HG03457 (cell line): Measurements from ENCODE around the gene KCNT1.

Experiments
- ATAC-seq: cut with Tn5 transposase; IDR thresholded peaks from one replicate; pipeline ENCODE4 v1.9.1; 2021; ENCODE audit warnings: moderate number of reproducible peaks; ENCODE audit not compliant: unreplicated experiment

Gene KCNT1

DNA sequence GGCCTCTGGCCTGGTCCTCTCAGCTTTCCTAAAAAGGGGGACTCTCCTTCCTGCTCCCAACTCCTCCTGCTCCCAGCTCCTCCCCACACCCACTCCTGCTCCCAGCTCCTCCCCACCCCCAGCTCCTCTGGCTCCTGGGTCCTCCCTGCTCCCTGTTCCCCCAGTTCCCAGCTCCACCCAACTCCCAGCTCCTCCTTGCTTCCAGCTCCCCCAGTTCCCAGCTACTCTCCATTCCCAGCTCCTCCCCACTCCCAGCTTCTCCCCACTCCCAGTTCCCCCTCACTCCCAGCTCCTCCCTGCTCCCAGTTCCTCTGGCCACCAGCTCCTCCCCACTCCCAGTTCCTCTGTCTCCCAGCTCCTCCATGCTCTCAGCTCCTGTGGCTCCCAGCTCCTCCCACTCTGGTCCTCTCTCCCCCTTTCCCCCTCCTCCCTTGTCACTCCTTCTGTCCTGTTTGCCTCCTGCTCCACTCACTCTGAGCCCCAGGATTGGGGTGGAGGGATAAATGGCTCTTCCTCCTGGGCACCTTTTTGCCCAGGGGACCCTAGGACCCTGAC lies 75.7 kb downstream of the KCNT1 start:
- no peak for ATAC-seq

DNA sequence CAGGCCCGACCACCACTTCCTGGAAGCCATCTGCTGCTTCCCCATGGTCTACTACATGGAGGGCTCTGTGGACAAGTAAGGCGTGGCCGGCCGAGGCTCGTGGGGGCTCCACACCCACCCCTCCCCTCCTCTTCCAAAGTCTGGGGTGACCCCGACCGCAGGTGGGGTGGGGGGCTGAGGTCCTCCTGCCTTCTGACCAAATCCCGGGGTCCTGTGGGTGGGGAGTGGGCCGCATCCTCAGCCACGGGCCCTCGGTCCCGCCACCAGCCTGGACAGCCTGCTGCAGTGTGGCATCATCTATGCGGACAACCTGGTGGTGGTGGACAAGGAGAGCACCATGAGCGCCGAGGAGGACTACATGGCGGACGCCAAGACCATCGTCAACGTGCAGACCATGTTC lies 76.4 kb downstream of the KCNT1 start:
- ATAC-seq, result no peak

DNA sequence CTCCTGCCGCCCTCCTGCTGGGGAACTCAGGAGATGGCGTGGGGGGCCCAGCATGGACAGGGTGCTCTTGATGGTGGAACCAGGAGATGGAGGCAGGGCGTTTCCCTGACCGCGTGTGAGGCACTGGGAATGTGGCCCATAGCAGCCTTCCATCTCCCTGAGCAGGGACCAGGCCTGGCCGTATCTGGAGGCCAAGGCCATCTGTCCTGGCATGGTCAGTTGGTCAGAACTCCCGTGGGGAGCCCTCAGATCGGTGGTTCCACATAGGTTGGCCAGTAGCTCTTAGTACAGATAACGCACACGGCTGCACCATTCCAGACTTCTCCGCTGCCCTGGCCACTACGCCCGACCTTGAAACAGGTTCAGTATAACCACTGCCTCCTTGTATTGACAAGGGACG lies 77.6 kb downstream of the KCNT1 start:
- ATAC-seq, result no peak

DNA sequence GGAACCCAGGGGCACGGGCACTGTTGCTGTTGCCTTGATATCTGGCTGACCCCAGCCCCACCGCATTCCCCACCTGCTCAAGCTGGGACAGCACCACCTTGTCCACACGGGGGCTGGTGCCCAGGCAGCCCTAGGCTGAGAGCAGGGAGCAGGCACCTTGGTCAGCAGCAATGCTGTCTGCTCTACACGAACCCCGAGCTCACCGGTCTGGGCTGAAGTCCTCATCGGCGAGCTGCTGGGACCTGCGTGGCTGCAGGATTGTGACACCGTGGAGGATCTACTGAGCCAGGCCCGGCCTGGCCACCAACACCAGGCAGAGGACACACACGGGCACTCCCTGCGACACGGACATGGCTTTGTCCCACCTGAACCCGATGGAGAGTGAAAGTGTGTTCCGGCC lies 78.1 kb downstream of the KCNT1 start:
- ATAC-seq, result no peak

DNA sequence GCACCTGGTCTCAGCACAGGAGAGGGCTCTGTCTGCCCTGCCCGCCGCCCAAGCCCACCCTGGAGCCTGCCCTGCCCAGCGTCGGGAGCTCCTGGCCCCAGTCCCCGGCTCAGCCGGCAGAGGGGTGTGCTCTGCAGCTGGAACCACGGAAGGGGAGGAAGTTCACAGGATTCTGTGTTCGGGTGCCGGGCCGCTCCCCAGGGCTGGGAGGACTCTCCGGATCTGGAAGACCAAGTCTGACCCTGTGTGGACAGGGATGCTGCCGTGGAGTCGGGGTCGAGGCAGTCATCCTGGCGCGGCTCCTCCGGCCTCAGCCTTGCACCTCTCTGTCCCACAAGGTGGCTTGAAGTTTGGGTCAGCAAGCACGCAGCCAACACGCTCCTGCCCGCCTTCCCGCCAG lies 78.6 kb downstream of the KCNT1 start:
- ATAC-seq, result no peak

DNA sequence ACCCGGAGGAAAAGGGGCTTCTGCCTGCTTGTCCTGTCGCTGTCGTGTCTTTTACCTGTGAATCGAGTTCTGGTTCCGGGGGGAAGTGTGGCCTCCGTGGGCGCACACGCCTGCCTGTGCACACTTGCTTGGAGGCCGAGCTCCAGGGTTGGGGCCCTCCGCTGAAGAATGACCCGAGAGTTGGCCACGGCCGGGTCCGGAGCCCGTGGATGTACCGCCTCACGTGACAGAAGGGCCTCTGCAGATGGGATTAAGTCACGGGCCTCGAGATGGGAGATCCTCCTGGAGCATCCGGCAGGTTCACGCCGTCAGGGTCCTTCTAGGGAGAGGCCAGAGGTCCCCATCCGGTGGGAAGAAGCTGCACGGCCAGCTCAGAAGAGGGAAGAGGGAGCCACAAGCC lies 81.0 kb downstream of the KCNT1 start:
- ATAC-seq, result no peak

DNA sequence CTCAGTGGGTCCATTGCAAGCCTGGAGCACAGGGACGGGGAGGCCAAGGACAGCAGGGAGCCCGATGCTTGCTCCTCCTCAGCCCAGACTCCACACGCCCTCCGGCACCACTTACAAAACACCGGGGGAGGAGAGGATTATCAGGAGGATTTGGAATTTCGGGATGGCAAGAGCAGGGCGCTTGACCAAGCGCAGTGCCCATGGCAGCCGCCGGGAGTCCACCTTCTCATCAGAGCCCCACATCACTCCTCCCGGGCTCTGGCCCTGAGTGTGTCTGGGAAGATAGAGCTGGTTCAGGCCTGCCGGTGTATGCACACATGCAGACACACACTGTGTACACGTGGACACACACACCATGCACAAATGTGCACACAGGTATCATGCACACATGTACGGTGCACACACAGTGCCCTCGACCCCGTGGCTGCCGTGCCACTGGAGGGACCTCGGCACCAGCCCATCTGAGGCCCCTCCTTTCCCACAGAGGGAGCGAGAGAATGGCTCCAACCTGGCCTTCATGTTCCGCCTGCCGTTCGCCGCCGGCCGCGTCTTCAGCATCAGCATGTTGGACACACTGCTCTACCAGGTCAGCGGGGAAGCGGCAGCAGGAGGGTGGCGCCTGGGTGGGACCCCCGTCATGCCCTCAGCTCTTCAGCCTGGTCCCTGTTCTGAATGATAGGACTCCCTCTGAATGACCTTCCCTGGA lies 81.7 kb downstream of the KCNT1 start:
- ATAC-seq, result no peak

DNA sequence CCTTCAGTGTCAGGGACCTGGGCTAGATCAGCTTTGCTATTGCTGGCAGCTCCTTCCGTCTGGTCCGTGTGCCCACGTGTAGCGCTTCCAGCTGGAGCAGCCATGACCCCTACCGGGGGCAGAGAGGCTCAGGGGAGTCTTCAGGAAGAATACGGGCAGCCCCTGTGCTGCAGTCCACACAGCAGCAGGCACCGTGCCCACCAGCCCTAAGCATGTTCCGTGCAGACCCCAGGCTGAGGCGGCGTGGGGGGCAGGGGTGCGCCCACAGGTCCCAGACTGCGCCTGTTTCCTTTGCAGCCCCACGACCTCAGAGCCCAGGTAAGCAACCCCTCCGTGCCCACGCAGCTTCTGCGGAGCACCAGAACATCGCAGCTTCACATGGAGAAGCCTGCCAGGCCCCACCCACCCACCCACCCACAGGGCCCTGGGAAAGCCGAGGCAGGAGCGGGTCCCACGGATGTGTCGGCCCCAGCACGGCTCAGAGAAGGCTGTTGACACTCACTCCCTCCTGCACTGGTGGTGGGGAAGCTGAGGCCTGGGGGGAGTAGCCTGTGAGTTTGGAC lies 83.1 kb downstream of the KCNT1 start:
- ATAC-seq, result no peak

DNA sequence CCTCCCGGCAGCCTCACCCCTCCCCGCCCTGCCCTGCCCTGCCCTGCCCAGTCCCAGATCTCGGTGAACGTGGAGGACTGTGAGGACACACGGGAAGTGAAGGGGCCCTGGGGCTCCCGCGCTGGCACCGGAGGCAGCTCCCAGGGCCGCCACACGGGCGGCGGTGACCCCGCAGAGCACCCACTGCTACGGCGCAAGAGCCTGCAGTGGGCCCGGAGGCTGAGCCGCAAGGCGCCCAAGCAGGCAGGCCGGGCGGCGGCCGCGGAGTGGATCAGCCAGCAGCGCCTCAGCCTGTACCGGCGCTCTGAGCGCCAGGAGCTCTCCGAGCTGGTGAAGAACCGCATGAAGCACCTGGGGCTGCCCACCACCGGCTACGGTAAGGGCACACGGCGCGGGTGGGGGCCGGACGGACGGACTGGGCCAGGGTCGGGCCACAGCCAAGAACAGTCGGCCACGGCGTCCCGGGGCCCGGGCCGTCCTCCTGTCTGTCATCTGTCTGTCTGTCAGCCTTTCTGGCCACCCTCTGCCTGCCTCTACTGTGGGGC lies 84.2 kb downstream of the KCNT1 start:
- ATAC-seq, result no peak

DNA sequence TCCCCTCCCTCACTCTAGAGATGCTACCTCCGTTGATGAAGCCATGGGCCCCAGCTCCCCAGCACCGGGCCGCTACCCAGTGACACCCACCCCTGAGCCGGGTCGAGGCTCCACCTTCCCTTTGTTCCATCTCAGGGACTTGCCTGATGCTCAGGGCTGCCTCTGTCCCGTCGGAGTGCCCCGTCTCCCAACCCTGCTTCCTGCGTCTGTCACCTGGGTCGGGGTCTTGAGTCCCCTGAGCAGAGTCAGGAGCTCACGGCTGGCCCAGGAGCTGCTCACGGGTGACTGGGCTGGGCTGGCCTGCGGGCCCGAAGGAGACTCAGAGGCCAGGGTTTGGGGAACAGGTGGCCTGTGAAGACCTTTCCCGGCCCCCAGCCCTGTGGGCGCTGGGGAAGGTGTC lies 85.3 kb downstream of the KCNT1 start:
- ATAC-seq, result no peak

DNA sequence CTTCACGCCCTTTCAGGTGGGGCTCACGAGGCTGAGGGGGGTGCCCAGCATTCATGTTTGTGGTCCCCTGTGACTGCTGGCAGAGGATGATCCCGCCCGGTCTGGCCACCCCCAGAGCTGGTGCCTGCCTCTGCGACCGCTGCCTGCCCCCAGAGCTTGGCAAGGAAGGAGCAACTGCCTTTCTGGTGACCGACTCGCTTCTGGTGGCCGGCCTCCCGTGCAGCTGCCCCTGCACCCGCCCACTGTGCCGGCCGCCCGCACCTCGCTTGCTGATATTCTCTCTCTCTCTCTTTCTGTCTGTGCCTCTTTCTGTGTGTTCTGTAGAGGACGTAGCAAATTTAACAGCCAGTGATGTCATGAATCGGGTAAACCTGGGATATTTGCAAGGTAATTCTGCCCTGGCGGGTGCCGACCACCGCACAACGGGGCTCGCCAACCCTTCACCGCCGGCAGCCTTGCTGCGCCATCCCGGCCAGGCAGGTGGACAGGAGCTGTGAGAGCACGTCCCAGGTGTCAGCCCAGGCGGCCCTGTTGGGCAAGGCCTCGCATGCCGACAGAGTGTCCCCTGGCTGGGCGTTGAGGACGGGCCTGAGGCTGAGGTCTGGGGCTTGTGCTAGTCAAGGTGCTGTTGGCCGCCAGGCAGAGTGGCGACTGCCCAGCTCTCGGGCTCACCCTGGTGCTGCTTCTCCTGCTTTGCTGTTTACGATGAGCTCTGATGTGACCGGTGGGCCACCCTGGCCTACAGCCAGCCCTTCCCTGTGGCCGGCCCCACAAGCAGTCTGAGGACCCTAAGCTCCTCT lies 86.0 kb downstream of the KCNT1 start:
- no peak for ATAC-seq

DNA sequence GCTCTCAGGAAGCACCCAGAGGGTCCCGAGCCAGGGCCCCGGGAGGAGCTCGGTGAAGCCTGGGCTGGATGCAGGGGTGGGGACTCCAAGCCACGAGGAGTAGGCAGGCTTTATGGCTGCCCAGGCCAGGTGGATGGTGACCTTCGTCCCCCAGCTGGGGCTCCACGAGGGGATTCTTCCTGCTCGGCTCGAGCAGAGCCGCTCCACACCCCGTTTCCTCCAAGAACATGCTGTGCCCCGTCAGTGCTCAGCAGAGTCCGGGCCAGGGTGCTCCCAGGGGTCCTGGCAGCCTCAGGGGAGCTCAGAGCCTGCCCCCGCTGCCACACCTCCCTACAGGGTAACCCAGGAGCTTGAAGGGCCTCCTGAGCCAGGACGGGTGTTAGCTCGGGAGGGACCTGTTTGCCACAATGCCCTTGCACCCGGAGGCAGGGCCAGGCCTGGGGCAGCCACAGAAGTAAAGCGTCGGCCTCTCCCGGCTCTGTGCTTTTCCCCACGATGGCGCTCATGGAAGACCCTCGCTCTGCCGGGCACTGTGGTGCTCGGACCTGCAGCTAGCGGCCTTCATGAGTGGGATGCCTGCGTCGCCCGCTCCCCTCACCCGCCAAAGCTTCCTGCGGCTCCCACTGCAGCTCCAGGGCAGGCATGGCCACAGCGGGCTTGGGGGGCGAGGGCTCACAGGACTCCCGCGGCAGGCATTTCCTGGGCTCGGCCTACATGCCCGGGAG lies 86.8 kb downstream of the KCNT1 start:
- no peak for ATAC-seq

DNA sequence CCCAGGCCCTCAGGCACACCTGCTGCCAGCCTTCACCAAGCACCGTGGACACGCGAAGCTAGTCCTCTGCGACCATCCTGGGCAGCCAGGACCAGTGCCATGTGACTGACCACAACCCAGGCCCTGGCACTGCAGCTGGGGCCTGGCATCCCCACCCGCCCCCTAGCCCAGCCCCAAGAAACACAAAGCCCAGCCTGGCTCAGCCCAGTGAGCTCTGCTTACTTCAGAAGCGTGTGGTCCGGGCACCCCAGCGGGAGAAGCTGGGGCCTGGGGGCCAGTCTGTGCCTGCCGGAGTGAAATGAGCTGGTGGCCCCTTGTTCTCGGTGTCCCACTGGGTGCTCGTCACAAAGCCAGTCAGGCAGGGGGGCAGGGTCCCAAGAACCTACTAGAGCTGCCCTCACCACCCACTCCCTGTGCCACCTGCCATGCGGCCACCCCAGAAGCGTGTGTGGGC lies 87.9 kb downstream of the KCNT1 start:
- no peak for ATAC-seq

DNA sequence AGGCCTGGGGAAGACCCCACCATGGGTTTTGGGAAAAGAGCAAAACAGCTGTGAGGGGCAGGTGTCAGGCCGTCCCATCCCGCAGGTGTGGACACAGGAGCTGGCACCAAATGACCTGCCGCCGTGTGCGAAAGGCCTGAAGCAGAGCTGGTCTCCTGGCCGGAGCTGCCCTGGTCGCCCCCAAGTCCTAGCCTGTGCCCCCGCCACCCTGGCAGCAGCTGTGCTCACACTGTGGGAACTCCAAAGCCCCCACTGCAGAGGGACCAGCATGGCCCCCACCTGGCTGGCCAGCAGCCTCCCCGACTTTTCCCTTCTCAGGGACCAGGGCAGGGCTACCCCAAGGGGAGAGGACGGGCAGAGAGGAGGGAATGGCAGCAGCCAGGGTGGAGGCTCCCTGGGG lies 88.4 kb downstream of the KCNT1 start:
- ATAC-seq, result no peak

DNA sequence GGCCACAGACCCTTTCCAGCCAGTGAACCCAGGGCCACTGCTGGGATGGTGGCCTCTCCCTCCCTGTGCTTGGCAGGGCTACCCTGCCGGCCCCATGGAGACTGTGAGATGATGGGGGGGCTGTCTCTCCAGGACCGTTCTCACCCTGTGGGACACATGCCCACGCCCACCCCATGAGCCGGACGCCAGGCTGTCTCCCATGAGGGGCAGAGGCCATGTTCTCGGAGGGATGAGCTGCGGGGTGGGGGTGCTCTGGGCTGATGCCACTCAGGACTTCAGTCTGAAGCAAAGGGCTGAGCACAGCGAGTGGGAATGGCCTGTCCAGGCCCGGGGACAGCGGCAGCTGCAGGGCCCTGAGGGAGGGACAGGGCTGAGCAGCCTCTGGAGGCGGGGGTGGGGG lies 88.9 kb downstream of the KCNT1 start:
- no peak for ATAC-seq

DNA sequence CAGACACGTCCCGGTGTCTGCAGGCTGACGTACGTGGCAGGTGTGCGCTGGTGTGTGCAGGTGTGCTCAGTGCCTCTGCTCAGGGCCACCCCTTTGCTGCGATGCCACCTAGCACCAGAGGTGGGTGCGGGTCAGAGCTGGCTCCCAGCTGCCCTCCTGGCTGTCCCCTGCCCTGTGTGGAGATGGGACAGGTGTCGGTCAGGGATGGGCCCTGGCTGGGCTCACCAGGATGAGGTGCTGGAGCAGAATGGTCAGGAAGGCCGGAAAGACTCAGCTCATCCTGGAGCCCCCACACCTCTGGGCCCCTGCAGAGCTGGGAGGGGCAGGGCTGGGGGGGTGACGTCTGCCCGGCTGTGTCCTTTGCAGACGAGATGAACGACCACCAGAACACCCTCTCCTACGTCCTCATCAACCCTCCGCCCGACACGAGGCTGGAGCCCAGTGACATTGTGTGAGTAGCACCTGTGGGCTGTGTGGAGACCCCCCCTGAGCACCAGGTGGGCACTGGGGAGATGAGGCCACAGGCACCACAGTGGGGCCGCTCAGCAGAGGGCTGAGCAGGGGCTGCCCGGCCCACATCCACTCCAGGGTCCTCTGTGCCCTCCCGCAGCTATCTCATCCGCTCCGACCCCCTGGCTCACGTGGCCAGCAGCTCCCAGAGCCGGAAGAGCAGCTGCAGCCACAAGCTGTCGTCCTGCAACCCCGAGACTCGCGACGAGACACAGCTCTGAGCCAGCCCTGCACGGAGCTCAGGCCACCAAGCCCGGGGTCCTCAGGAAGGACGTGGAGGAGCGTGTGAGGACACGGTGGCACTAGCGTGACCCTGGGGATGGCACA lies 89.7 kb downstream of the KCNT1 start:
- no peak for ATAC-seq

DNA sequence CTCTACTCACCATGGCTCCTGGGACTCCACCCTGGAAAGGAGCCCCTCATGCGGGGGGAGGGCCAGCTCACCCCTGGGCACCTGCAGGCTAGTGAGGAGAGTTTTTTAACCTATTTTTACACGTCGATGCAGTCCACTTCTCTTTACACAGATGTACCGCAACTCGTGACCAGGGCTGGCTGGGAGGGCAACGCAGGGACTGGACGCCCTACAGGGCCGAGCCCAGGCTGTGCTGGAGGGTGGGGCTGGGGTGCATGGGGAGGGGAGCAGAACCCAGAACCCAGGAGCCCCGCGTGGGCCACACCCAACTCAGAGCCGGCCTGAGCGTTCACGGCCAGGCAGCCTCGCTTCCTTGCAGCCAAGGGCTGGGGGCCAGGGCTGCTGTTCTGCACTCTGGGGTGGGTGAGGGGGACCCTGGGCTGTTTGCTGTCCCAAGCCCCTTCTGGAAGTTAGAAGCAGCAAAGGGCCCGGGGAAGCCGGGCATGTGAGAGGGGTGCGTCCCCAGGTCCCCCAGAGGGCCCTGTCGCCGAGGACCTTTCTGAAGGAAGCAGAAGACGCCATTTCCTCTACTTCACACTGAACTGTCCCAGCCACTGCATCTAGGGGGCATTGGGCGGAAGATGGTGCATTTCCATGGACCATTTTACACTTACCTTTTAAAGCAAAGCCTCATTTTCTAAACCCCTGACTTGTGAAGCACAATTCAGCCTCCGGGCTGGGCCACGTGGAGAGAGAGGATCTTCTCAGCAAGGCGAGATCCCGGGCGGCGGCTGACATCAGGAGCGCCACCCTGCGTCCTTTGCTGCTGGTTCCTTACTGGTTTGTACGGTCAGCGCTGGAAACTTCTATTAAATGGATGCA lies 90.5 kb downstream of the KCNT1 start:
- ATAC-seq, result no peak

DNA sequence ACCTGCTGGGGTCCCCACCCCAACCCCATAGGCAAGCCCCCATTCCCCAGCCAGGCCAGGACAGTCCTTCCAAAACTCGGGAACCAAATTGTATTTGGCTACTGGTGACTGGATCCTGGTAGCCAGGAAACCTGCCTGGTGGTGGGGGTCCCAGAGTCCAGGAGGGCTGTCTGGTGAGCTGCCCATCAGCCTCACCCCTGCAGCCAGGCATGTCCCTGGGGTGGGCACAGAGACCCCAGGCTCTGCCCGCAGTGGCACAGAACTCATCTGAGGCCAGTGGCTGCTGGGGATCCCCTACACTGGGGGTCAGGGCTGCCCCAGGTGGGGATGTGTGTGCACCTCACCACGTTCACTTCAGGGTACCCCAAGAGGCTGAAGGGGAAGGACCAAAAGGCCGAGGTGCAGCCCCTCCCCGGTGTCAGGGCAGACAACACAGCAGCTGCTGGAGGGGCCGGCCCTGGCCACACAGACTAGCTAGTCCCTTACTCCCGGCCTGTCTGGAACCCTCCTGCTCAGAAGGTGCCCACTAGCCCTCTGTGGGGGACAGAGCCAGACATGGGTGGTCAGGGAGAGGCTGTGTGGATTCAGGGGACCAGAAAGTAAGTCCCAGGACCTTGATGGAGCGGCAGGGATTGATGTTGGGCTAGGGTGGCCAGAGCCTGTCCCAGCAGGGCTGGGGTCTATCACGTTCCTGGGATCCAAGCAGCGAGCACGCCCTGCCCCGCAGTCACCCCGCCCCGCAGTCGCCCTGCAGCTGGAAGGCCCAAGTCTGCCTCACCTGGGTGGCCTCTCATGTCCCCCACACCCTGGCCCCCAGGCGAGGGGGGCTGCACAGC lies 91.5 kb downstream of the KCNT1 start:
- ATAC-seq, result no peak

DNA sequence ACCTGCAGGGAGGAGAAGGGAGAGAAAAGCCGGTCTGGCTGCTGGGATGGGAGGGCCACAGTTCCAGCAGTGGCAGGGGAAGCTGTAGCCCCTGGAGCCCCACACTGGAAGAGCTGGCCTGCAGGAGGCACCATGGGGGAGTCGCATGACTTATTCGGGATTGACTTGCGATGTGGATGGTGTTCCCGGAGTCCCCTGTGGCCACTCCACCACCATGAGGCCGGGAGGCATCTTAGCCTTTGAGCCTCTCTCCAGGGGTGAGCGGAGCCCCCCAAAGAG lies 92.0 kb downstream of the KCNT1 start:
- no peak for ATAC-seq
